IgD-negative memory B cell (primary cell): ENCODE measurements around the gene NDUFC1. TPM values are rescaled to one million over a fixed set of nuclear protein-coding genes. Genes with fewer than 3 reads are reported as not detected.
"Not testable (repeated sequence)": the region's sequence is repeated elsewhere in the genome, so short reads cannot be mapped to it uniquely, and the experiment has no call there.

ENCODE experiments used
- H3K27ac Mint-ChIP-seq, 3 donors: one replicate each; pipeline ENCODE4 v1.8.0; 2020 to 2022; ENCODE audit warnings: mild to moderate bottlenecking in 3 of 3, mixed read lengths in 3 of 3, moderate library complexity in 1 of 3
- H3K27me3 Mint-ChIP-seq: one replicate; pipeline ENCODE4 v1.8.0; 2021; ENCODE audit warnings: mixed read lengths
- H3K36me3 Mint-ChIP-seq: one replicate; pipeline ENCODE4 v1.8.0; 2020; ENCODE audit warnings: mild to moderate bottlenecking, mixed read lengths
- H3K4me1 Mint-ChIP-seq, 3 donors: one replicate each; pipeline ENCODE4 v1.8.0; 2020 to 2022; ENCODE audit warnings: mixed read lengths in 3 of 3, mild to moderate bottlenecking in 1 of 3
- H3K4me3 Mint-ChIP-seq, 4 donors: one replicate each; pipeline ENCODE4 v1.8.0; 2020 to 2022; ENCODE audit warnings: mild to moderate bottlenecking in 4 of 4, mixed read lengths in 4 of 4, moderate library complexity in 3 of 4
- H3K9me3 Mint-ChIP-seq, 3 donors: one replicate each; pipeline ENCODE4 v1.8.0; 2020 to 2021; ENCODE audit warnings: mixed read lengths in 3 of 3, mild to moderate bottlenecking in 1 of 3
- polyA plus RNA-seq: library from polyadenylated mRNA; unstranded; fragments of 300-500 nt; fragmentation: Illumina TruSeq; gene quantifications from one replicate; pipeline ENCODE4 v1.2.3, GENCODE V29; 2021

The NDUFC1 gene
- polyA plus RNA-seq: 107 TPM

GRCh38 chr4:139301821-139302611 lies at the start of gene NDUFC1:
Gene NDUFC1, minus strand, starts transcription at chr4:139302477. Its CDS starts 6,679 bp downstream, at chr4:139295798.
- H3K4me3 Mint-ChIP-seq: peak within 1 kb of the TSS; percentile 100
- peaks cover 0 to 3% (median 1%) of the 10 kb centered on the region in 3 donors for H3K9me3 Mint-ChIP-seq
- H3K4me1 Mint-ChIP-seq: peaks cover 24 to 49% (median 34%) of the 10 kb centered on the region in 3 donors
- H3K27me3 Mint-ChIP-seq: no peaks in the 10 kb centered on the region
- H3K36me3 Mint-ChIP-seq: peaks cover 2% of the 10 kb centered on the region
- peak within 1 kb of the TSS; percentile 97 to 100 (median 98) for H3K27ac Mint-ChIP-seq

- Mint-ChIP-seq H3K36me3 (peaks cover 18% of the 10 kb centered on the region), H3K4me1 (peaks cover 20 to 22% (median 22%) of the 10 kb centered on the region in 3 donors), H3K27me3 (no peaks in the 10 kb centered on the region), H3K27ac (peak overlapping the region in 1 of 3 donors; percentile 7), H3K4me3 (no peak overlapping the region), H3K9me3 (no peaks in the 10 kb centered on the region)
Measured at GRCh38 chr4:139337612-139338011, 35.3 kb upstream of the NDUFC1 start.

- Mint-ChIP-seq H3K36me3 (peaks cover 11% of the 10 kb centered on the region), H3K4me1 (peaks cover 28 to 34% (median 31%) of the 10 kb centered on the region in 3 donors), H3K27ac (no peak overlapping the region), H3K27me3 (no peaks in the 10 kb centered on the region), H3K4me3 (peak overlapping the region in 1 of 4 donors; percentile 13), H3K9me3 (peaks cover 0 to 1% (median 0%) of the 10 kb centered on the region in 3 donors)
Measured at GRCh38 chr4:139333046-139333445, 30.8 kb upstream of the NDUFC1 start.

GRCh38 chr4:139331185-139331584 lies 28.9 kb upstream of the NDUFC1 start:
- peaks cover 12% of the 10 kb centered on the region for H3K36me3 Mint-ChIP-seq
- H3K4me3 Mint-ChIP-seq: no peak overlapping the region
- H3K9me3 Mint-ChIP-seq: peaks cover 0 to 1% (median 0%) of the 10 kb centered on the region in 3 donors
- H3K4me1 Mint-ChIP-seq: peaks cover 23 to 28% (median 28%) of the 10 kb centered on the region in 3 donors
- H3K27me3 Mint-ChIP-seq: no peaks in the 10 kb centered on the region
- H3K27ac Mint-ChIP-seq: no peak overlapping the region

GRCh38 chr4:139330283-139330682 lies 28.0 kb upstream of the NDUFC1 start:
- Mint-ChIP-seq H3K36me3 (peaks cover 12% of the 10 kb centered on the region), H3K27me3 (no peaks in the 10 kb centered on the region), H3K27ac (no peak overlapping the region), H3K4me1 (peaks cover 23 to 32% (median 28%) of the 10 kb centered on the region in 3 donors), H3K9me3 (peaks cover 0 to 1% (median 0%) of the 10 kb centered on the region in 3 donors), H3K4me3 (peak overlapping the region in 2 of 4 donors; percentile 23 to 30)

GRCh38 chr4:139329665-139330200 lies 27.5 kb upstream of the NDUFC1 start:
- H3K9me3 Mint-ChIP-seq: peaks cover 0 to 1% (median 0%) of the 10 kb centered on the region in 3 donors
- H3K27me3 Mint-ChIP-seq: no peaks in the 10 kb centered on the region
- peaks cover 22 to 34% (median 31%) of the 10 kb centered on the region in 3 donors for H3K4me1 Mint-ChIP-seq
- peak overlapping the region in 1 of 3 donors; percentile 76 for H3K27ac Mint-ChIP-seq
- H3K4me3 Mint-ChIP-seq: no peak overlapping the region
- peaks cover 12% of the 10 kb centered on the region for H3K36me3 Mint-ChIP-seq

GRCh38 chr4:139324620-139325019 lies 22.3 kb upstream of the NDUFC1 start:
- Mint-ChIP-seq H3K27ac (no peak overlapping the region), H3K4me3 (no peak overlapping the region), H3K4me1 (peaks cover 25 to 35% (median 32%) of the 10 kb centered on the region in 3 donors), H3K27me3 (no peaks in the 10 kb centered on the region), H3K9me3 (peaks cover 0 to 2% (median 1%) of the 10 kb centered on the region in 3 donors), H3K36me3 (peaks cover 12% of the 10 kb centered on the region)

GRCh38 chr4:139322541-139322940 lies 20.3 kb upstream of the NDUFC1 start:
- Mint-ChIP-seq H3K4me3 (peak overlapping the region in 1 of 4 donors; percentile 72), H3K4me1 (peaks cover 22 to 31% (median 31%) of the 10 kb centered on the region in 3 donors)
- not testable (repeated sequence) for H3K36me3 Mint-ChIP-seq, H3K9me3 Mint-ChIP-seq, H3K27me3 Mint-ChIP-seq, H3K27ac Mint-ChIP-seq

- not testable (repeated sequence) for H3K27ac Mint-ChIP-seq
Measured at GRCh38 chr4:139322070-139322469, 19.8 kb upstream of the NDUFC1 start.

GRCh38 chr4:139319571-139319970 lies 17.3 kb upstream of the NDUFC1 start:
- Mint-ChIP-seq H3K27ac (no peak overlapping the region), H3K36me3 (peaks cover 11% of the 10 kb centered on the region), H3K4me3 (peak overlapping the region in 1 of 4 donors; percentile 50), H3K4me1 (peaks cover 46 to 51% (median 48%) of the 10 kb centered on the region in 3 donors), H3K9me3 (peaks cover 0 to 2% (median 0%) of the 10 kb centered on the region in 3 donors), H3K27me3 (no peaks in the 10 kb centered on the region)

More at GRCh38 chr4:139322070-139322469, 19.8 kb upstream of the NDUFC1 start:
- H3K27me3 Mint-ChIP-seq, H3K36me3 Mint-ChIP-seq, H3K9me3 Mint-ChIP-seq: not testable (repeated sequence)
- peaks cover 25 to 35% (median 33%) of the 10 kb centered on the region in 3 donors for H3K4me1 Mint-ChIP-seq
- peak overlapping the region in 1 of 4 donors; percentile 72 for H3K4me3 Mint-ChIP-seq

GRCh38 chr4:139317635-139318034 lies 15.4 kb upstream of the NDUFC1 start:
- Mint-ChIP-seq H3K27ac (no peak overlapping the region), H3K4me3 (no peak overlapping the region), H3K27me3 (no peaks in the 10 kb centered on the region), H3K36me3 (peaks cover 11% of the 10 kb centered on the region), H3K4me1 (peaks cover 54 to 59% (median 59%) of the 10 kb centered on the region in 3 donors), H3K9me3 (peaks cover 0 to 2% (median 0%) of the 10 kb centered on the region in 3 donors)

GRCh38 chr4:139316733-139317132 lies 14.5 kb upstream of the NDUFC1 start:
- no peaks in the 10 kb centered on the region for H3K9me3 Mint-ChIP-seq
- peak overlapping the region; percentile 3 to 80 (median 27) for H3K4me3 Mint-ChIP-seq
- peaks cover 59 to 63% (median 60%) of the 10 kb centered on the region in 3 donors for H3K4me1 Mint-ChIP-seq
- H3K36me3 Mint-ChIP-seq: peaks cover 11% of the 10 kb centered on the region
- H3K27me3 Mint-ChIP-seq: no peaks in the 10 kb centered on the region
- H3K27ac Mint-ChIP-seq: peak overlapping the region in 2 of 3 donors; percentile 64 to 92

- Mint-ChIP-seq H3K4me1 (peaks cover 65 to 69% (median 66%) of the 10 kb centered on the region in 3 donors), H3K27ac (peak overlapping the region; percentile 64 to 93 (median 92)), H3K27me3 (no peaks in the 10 kb centered on the region), H3K36me3 (peaks cover 9% of the 10 kb centered on the region), H3K4me3 (peak overlapping the region; percentile 45 to 90 (median 75)), H3K9me3 (no peaks in the 10 kb centered on the region)
Measured at GRCh38 chr4:139315221-139315675, 13.0 kb upstream of the NDUFC1 start.

GRCh38 chr4:139314047-139314800 lies 11.9 kb upstream of the NDUFC1 start:
- H3K27me3 Mint-ChIP-seq: no peaks in the 10 kb centered on the region
- no peaks in the 10 kb centered on the region for H3K9me3 Mint-ChIP-seq
- peak overlapping the region; percentile 64 to 93 (median 92) for H3K27ac Mint-ChIP-seq
- peaks cover 62 to 65% (median 64%) of the 10 kb centered on the region in 3 donors for H3K4me1 Mint-ChIP-seq
- peaks cover 5% of the 10 kb centered on the region for H3K36me3 Mint-ChIP-seq
- H3K4me3 Mint-ChIP-seq: peak overlapping the region; percentile 43 to 90 (median 57)
